Omental fat pad (tissue), 4 donors: Measurements from ENCODE around the gene CCDC91. TPM values are rescaled to one million over a fixed set of nuclear protein-coding genes. Genes with fewer than 3 reads are reported as not detected.
"Not testable (repeated sequence)": the region's sequence is repeated elsewhere in the genome, so short reads cannot be mapped to it uniquely, and the experiment has no call there.

Experiments used
- ATAC-seq: fragments of 150-250 bp; one replicate; pipeline ENCODE4 v1.9.1; 2016; ENCODE audit warnings: mild to moderate bottlenecking, moderate library complexity; ENCODE audit not compliant: low FRiP score
- DNase-seq: peaks from one replicate; pipeline ENCODE4 v3.0.0-alpha.2; 2019; ENCODE audit warnings: low spot score
- CTCF ChIP-seq, 3 donors: fragments of 450-650 bp; IDR thresholded peaks; one replicate each; pipeline ENCODE4 v1.5.1; 2016 to 2017; ENCODE audit warnings: antibody characterized with exemption in 3 of 3, mild to moderate bottlenecking in 3 of 3, moderate library complexity in 2 of 3
- total RNA-seq, 4 donors: library from RNA; depleted of rRNA; stranded (reverse); fragments of >200 nt; gene quantifications; one replicate each; pipeline ENCODE4 v1.1.0, GENCODE V29; 2016

The CCDC91 gene
- total RNA-seq, 4 donors from 2014 or later, result 29.3 to 48.9 (median 32.5) TPM

DNA sequence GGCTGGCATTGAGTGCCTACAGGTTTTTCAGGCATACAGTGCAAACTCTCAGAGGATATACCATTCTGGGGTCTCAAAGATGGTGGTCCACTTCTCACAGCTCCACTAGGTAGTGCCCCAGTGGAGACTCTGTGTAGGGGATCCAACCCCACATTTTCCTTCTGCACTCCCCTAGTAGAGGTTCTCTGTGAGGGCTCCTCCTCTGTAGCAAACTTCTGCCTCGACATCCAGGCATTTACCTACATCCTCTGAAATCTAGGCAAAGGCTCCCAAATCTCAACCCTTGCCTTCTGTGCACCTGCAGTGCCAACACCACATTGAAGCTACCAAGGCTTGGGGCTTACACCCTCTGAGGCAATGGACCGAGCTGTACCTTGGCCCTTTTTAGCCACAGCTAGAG, 179.2 kb downstream of the CCDC91 start:
- DNase-seq (no peak), ATAC-seq (no peak)
- TF ChIP-seq CTCF (IDR thresholded peaks at IDR 0.05), result no peak

DNA sequence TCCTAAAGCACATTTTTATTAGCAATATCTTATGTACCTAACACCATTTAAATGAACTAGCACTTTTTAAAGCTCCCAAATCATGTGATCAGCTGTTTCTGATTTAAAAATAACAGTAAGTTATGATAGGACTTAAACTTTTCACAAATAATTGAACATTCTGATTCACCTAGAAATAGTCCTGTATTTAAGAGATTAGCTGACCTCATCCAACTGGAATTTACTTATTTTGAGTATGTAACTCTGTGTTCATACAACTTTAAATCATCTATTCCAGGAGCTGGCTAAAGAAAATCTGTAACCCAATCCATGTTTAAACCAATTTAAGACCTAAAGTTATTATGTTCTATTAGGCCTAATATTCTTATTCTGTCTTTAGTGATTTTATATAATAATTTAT, 184.3 kb downstream of the CCDC91 start:
- DNase-seq (no peak), ATAC-seq (no peak)
- no peak for TF ChIP-seq CTCF (IDR thresholded peaks at IDR 0.05)

DNA sequence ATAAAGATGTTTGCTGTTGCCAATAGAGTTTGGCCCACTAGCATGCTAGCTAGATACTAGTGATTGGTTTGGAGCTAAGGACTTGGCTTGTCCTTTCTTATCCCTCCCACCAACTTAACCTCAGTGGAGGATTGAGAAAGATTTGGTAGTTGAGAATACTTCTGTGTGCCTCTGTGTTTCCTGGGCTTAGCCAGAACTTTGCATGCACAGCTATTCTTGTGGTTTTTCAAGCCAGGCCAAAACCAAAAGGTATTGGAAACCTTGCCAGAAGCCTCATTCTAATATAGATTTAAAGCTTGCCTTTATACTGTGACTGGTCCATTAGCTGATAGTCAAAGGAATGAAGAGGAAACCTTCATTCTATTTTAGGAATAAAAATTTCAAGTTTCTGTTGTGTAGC, 188.5 kb downstream of the CCDC91 start:
- DNase-seq (no peak), ATAC-seq (no peak)
- no peak for TF ChIP-seq CTCF (IDR thresholded peaks at IDR 0.05)

- ATAC-seq, DNase-seq: not testable (repeated sequence)
Measured at GRCh38 chr12:28379779-28380178, 189.5 kb downstream of the CCDC91 start.

GRCh38 chr12:28383368-28383767, 193.1 kb downstream of the CCDC91 start:
- DNase-seq (no peak), ATAC-seq (no peak)
- no peak for TF ChIP-seq CTCF (IDR thresholded peaks at IDR 0.05)

DNA sequence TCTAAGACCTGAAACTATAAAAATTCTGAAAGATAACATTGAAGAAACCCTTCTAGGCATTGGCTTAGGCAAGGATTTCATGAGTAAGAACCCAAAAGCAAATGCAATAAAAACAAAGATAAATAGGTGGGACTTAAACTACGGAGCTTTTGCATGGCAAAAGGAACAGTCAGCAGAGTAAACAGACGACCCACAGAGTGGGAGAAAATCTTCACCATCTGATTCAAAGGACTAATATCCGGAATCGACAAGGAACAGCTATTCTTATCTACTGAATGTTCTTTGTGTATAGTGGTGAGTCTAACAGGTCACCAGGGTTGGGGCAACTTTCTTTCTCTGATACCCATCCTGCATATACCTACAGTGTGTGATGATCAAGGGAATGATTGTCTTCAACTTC, 198.6 kb downstream of the CCDC91 start:
- TF ChIP-seq CTCF (IDR thresholded peaks at IDR 0.05), result no peak
- DNase-seq (no peak), ATAC-seq (no peak)

- no peak for ATAC-seq
- TF ChIP-seq CTCF (IDR thresholded peaks at IDR 0.05), result no peak
- DNase-seq, result no peak
Measured at GRCh38 chr12:28390206-28390605, 199.9 kb downstream of the CCDC91 start.
